Subcutaneous adipose tissue (tissue), 4 donors: ENCODE results near the gene OTOGL. TPM values are rescaled to one million over a fixed set of nuclear protein-coding genes. Genes with fewer than 3 reads are reported as not detected.

Source experiments
- CTCF ChIP-seq: fragments of 450-650 bp; IDR thresholded peaks from one replicate; pipeline ENCODE4 v1.5.1; 2016; ENCODE audit warnings: low read depth, mild to moderate bottlenecking, control low read depth, antibody characterized with exemption, moderate library complexity
- total RNA-seq, 4 donors: library from RNA; depleted of rRNA; stranded (reverse); fragments of >200 nt; gene quantifications; one replicate each; pipeline ENCODE4 v1.1.0, GENCODE V29; 2016

The OTOGL gene
- total RNA-seq, 4 donors from 2014 or later, result 0.19 to 0.66 (median 0.50) TPM

DNA sequence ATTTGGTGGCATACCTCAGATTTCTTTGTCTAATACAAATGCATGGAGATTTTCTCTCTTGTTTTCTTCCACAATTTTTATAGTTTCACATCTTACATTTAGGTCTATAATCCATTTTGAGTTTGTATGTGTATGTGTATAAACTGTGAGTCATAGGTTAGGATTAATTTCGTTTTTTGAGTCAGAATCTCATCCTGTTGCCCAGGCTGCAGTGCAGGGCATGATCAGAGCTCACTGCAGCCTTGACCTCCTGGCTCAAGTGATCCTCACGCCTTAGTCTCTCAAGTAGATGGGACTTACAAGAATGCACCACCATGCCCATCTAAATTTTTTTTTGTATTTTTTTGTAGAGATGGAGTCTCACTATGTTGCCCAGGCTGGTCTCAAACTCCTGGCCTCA, 71.6 kb downstream of the OTOGL start:
- no peak for TF ChIP-seq CTCF

GRCh38 chr12:80173083-80173864, 73.9 kb downstream of the OTOGL start:
- no peak for TF ChIP-seq CTCF

DNA sequence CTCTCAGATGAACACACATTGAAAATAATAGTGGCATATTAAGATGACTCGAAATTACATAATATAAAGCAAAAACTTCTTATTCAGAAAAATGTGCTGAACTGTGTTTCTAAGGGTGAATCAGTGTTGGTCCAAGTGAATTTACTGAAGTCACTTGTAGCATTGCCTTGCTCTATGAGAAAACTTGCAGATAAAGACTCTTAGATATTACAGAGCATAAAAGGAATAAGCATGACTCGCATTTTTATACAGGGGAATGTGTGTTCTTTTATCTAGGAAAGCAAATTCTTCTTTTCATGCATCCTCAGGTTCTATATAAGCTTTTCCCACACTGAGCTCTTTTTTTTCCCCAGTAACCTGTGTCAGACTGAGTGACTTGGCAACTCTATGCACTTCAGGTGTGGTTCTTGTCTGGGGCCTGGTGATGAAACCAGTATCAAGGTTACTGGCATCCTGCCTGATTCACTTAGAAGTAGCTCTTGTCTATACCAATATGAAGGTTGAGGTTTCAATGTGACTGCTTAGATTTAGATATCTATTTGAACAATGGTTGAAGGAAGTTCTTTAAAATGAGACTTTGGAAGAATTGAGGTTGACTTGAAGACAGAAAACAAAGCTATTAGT, 76.1 kb downstream of the OTOGL start:
- no peak for TF ChIP-seq CTCF

GRCh38 chr12:80176706-80177105, 77.4 kb downstream of the OTOGL start:
- no peak for TF ChIP-seq CTCF

- TF ChIP-seq CTCF, result no peak
These were observed 79.5 kb downstream of the OTOGL start for GRCh38 chr12:80178846-80179245.

DNA sequence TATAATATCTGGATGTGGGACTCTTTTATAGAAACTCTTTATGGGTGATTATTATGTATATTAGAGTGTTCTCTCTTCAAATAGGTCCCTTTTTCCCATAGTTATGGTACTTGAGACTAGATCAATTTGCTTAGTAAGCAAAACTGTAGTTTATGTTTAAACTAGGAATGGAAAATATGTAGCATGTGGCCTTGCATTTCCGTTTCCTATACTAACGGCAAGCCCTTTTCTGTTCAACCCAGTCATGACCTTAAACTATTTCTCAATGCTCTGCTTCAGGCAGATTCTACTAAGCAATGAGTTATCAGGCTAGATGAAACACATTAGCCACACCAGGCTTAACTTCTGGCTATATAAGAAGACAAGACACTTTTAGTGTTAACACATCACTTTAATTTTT, 84.6 kb downstream of the OTOGL start:
- no peak for TF ChIP-seq CTCF

GRCh38 chr12:80184926-80185325, 85.6 kb downstream of the OTOGL start:
- no peak for TF ChIP-seq CTCF
